MCF 10A (cell line): ENCODE data around the gene STAT5B. TPM values are rescaled to one million over a fixed set of nuclear protein-coding genes. Genes with fewer than 3 reads are reported as not detected.

Experiments used
- BruUV-seq: library from RNA; stranded (reverse); fragments of 400-500 nt; replicated peaks from 2 replicates; lab custom pipeline; 2021; lab: Mats Ljungman, UMichigan
- CTCF ChIA-PET: fragments of 300-600 bp; sonication (Branson Sonifier 250); formaldehyde crosslinking; extraction: SDS; loops from one replicate; lab custom pipeline; 2021; ENCODE audit warnings: antibody characterized with exemption, inconsistent platforms; lab: Yijun Ruan, JAX
- POLR2A ChIA-PET: fragments of 300-600, 350-650 bp; sonication (Branson Sonifier 250); formaldehyde crosslinking; extraction: SDS; loops from one replicate; lab custom pipeline; 2020; ENCODE audit warnings: antibody characterized with exemption, inconsistent platforms; lab: Yijun Ruan, JAX
- DNase-seq: peaks from one replicate; pipeline ENCODE4 v3.0.0-alpha.2; 2018; ENCODE audit not compliant: unreplicated experiment
- H3K27ac Mint-ChIP-seq: one replicate; pipeline ENCODE4 v1.8.0; 2022; ENCODE audit warnings: mild to moderate bottlenecking, low read depth, mixed read lengths; ENCODE audit not compliant: unreplicated experiment
- H3K27me3 Mint-ChIP-seq: one replicate; pipeline ENCODE4 v1.8.0; 2022; ENCODE audit warnings: mixed read lengths; ENCODE audit not compliant: insufficient read depth, unreplicated experiment
- H3K36me3 Mint-ChIP-seq: one replicate; pipeline ENCODE4 v1.8.0; 2022; ENCODE audit warnings: mild to moderate bottlenecking, moderate library complexity, mixed read lengths; ENCODE audit not compliant: insufficient read depth, unreplicated experiment
- H3K4me1 Mint-ChIP-seq: one replicate; pipeline ENCODE4 v1.8.0; 2022; ENCODE audit warnings: mixed read lengths; ENCODE audit not compliant: insufficient read depth, unreplicated experiment
- H3K4me3 Mint-ChIP-seq: one replicate; pipeline ENCODE4 v1.8.0; 2022; ENCODE audit warnings: mild to moderate bottlenecking, moderate library complexity, mixed read lengths; ENCODE audit not compliant: unreplicated experiment
- H3K9me3 Mint-ChIP-seq: one replicate; pipeline ENCODE4 v1.8.0; 2022; ENCODE audit warnings: mixed read lengths; ENCODE audit not compliant: unreplicated experiment
- intact Hi-C: fragments of 100-400 bp; cut with micrococcal nuclease; formaldehyde crosslinking; loops from 2 replicates; pipeline ENCODE4 v1.14.1; 2022
- total RNA-seq: library from RNA; stranded (reverse); gene quantifications from 2 replicates; pipeline ENCODE4 v1.2.3, GENCODE V29; 2022
- TF ChIP-seq, protein P1 (sequence below): fragments of 200-600 bp; IDR thresholded peaks from one replicate; pipeline ENCODE4 v1.8.0; 2022; ENCODE audit warnings: antibody characterized with exemption, mild to moderate bottlenecking; ENCODE audit not compliant: unreplicated experiment

The STAT5B gene
- total RNA-seq, 1 experiment from 2014 or later, result 29.8 TPM

DNA sequence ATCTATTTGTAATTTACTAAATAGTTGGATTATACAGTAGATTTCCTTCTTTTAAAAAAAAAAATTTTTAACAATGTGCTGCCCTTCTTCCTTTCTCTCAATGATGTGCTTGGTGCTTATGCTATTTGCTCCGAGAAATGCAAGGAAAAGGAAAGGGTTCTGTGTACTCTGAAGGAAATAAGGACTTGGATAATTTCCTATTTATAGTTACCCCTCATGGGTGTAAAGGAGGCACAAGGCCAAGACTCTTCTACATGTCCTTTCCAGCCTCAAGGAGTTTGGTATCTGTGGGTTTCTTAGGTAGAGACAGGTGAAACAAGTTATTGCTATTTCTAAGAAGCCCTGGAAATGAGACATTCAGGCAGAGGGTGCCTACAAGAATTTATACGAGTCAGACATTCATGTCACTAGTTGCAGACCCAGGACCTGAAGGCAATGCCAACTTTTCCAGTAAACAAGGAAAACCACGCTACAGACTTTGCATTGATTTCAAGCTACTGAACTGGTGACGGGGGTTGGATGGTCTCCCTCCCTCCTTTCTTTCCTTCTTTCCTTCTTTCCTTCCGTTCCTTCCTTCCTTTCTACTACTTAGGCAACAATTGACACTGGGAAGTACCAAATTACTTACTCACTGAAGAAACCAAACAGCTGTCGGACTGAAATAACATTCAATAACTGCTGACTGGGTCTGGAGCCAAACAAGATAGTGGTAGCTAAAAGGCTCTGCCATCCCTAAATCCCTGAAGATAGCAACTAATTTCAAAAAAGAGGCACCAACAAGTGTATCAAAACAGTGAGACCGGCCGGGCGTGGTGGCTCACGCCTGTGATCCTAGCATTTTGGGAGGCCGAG lies 48.1 kb downstream of the STAT5B start:
- H3K36me3 Mint-ChIP-seq, result peaks cover 8% of the 10 kb centered on the region

DNA sequence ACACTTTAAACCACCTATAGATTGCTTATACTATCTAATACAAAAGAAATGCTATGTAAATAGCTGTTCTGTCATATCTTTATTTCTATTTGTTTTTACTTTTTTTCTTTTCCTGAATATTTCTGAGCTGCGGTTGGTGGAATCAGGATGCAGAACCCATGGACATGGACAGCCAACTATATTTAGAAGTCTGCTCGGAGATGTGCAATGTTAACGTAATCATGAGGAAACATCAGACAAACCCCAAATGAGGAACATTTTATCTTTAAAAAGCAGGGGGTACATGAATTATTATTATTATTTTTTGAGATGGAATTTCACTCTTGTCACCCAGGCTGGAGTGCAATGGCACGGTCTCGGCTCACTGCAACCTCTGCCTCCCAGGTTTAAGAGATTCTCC lies 50.5 kb downstream of the STAT5B start:
- BruUV-seq, result no TSS peak
- intact Hi-C loops, result no loop called here
- ChIA-PET POLR2A (no interaction called here), CTCF (interaction anchor here (0.6 kb wide), 1 partner anchor 1793 kb away, joined by 3 read pairs; no protein-coding TSS in a partner anchor)
- no peak overlapping the region for H3K27ac Mint-ChIP-seq
- peaks cover 8% of the 10 kb centered on the region for H3K36me3 Mint-ChIP-seq
- no peak overlapping the region for H3K4me3 Mint-ChIP-seq
- no peaks in the 10 kb centered on the region for H3K9me3 Mint-ChIP-seq
- TF ChIP-seq, protein P1, sequence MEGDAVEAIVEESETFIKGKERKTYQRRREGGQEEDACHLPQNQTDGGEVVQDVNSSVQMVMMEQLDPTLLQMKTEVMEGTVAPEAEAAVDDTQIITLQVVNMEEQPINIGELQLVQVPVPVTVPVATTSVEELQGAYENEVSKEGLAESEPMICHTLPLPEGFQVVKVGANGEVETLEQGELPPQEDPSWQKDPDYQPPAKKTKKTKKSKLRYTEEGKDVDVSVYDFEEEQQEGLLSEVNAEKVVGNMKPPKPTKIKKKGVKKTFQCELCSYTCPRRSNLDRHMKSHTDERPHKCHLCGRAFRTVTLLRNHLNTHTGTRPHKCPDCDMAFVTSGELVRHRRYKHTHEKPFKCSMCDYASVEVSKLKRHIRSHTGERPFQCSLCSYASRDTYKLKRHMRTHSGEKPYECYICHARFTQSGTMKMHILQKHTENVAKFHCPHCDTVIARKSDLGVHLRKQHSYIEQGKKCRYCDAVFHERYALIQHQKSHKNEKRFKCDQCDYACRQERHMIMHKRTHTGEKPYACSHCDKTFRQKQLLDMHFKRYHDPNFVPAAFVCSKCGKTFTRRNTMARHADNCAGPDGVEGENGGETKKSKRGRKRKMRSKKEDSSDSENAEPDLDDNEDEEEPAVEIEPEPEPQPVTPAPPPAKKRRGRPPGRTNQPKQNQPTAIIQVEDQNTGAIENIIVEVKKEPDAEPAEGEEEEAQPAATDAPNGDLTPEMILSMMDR, result no peak
- no peaks in the 10 kb centered on the region for H3K27me3 Mint-ChIP-seq
- H3K4me1 Mint-ChIP-seq, result no peaks in the 10 kb centered on the region
- no peak for DNase-seq

More for the DNA sequence above, 48.1 kb downstream of the STAT5B start:
- no peak for DNase-seq
- ChIA-PET CTCF (interaction anchor here (0.5 kb wide), 1 partner anchor 16 kb away, joined by 4 read pairs; no protein-coding TSS in a partner anchor), POLR2A (interaction anchor here (0.5 to 0.8 kb wide), 3 partner anchors 11 to 34 kb away, joined by 3 to 4 read pairs (median 4); partner anchors contain the start of gene GHDC)
- intact Hi-C loops, result no loop called here
- Mint-ChIP-seq H3K27ac (no peak overlapping the region), H3K9me3 (no peaks in the 10 kb centered on the region), H3K4me3 (no peak overlapping the region), H3K4me1 (no peaks in the 10 kb centered on the region), H3K27me3 (no peaks in the 10 kb centered on the region)
- no TSS peak for BruUV-seq
- TF ChIP-seq, protein P1, result no peak

DNA sequence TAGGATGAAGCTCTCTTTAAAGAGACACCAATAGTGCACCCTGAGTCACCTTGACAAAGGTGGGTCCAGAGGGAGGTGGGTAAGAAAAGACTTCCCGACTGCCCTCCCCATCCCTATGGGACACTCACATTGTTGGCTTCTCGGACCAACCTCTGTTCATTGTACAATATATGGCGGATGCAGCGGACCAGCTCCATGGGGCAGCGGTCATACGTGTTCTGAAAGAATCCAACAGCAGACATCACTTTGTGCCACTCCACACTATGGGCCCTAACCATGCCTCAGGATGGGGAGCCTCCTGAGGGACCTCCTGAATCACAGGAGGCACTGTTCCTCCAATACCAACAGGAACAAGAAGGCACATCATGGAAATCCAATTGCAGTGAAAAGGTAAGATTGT lies 51.5 kb downstream of the STAT5B start:
- CTCF ChIA-PET, result interaction anchor here (0.6 to 0.7 kb wide), 2 partner anchors 23 to 1681 kb away, joined by 3 read pairs; no protein-coding TSS in a partner anchor
- intact Hi-C loops, result loop anchor here (5.0 kb wide), 1 partner anchor 303 kb away; no protein-coding TSS in a partner anchor
- H3K4me1 Mint-ChIP-seq, result no peaks in the 10 kb centered on the region
- BruUV-seq, result no TSS peak
- no peak overlapping the region for H3K4me3 Mint-ChIP-seq
- POLR2A ChIA-PET, result no interaction called here
- no peaks in the 10 kb centered on the region for H3K9me3 Mint-ChIP-seq
- peaks cover 12% of the 10 kb centered on the region for H3K36me3 Mint-ChIP-seq
- no peaks in the 10 kb centered on the region for H3K27me3 Mint-ChIP-seq
- no peak for DNase-seq
- TF ChIP-seq, protein P1, result no peak
- no peak overlapping the region for H3K27ac Mint-ChIP-seq
